ENCODE data around the gene ANKRD9.

- TF ChIP-seq EZH2 (IDR thresholded peaks at IDR 0.05; ENCODE audit: borderline replicate concordance, low read depth, low read length, severe bottlenecking), result no peak
- no peak for TF ChIP-seq CTCF (IDR thresholded peaks at IDR 0.05; ENCODE audit: extremely low read depth in 1 of 2, insufficient read depth in 1 of 2, low read depth in 1 of 2, low read length in 2 of 2)
- no peak for TF ChIP-seq MYC (IDR thresholded peaks at IDR 0.05; ENCODE audit: low read depth, low read length)
- TF ChIP-seq GATA2 (IDR thresholded peaks at IDR 0.05; ENCODE audit: insufficient read depth, insufficient read length, low read depth, low read length), result no peak
- no peak for TF ChIP-seq POLR2A (IDR thresholded peaks at IDR 0.05; ENCODE audit: low read depth, low read length)
- TF ChIP-seq POLR2AphosphoS5 (IDR thresholded peaks at IDR 0.05; ENCODE audit: insufficient read depth, low read depth, low read length), result no peak
- no peak for TF ChIP-seq JUN (IDR thresholded peaks at IDR 0.05; ENCODE audit: borderline replicate concordance, insufficient read depth, insufficient read length, low read depth)
Observed at GRCh38 chr14:102464006-102464405, 45.6 kb downstream of the ANKRD9 start.
